ENCODE results near the gene GRK5.

- TF ChIP-seq, protein P1, sequence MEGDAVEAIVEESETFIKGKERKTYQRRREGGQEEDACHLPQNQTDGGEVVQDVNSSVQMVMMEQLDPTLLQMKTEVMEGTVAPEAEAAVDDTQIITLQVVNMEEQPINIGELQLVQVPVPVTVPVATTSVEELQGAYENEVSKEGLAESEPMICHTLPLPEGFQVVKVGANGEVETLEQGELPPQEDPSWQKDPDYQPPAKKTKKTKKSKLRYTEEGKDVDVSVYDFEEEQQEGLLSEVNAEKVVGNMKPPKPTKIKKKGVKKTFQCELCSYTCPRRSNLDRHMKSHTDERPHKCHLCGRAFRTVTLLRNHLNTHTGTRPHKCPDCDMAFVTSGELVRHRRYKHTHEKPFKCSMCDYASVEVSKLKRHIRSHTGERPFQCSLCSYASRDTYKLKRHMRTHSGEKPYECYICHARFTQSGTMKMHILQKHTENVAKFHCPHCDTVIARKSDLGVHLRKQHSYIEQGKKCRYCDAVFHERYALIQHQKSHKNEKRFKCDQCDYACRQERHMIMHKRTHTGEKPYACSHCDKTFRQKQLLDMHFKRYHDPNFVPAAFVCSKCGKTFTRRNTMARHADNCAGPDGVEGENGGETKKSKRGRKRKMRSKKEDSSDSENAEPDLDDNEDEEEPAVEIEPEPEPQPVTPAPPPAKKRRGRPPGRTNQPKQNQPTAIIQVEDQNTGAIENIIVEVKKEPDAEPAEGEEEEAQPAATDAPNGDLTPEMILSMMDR (conservative IDR thresholded peaks at IDR 0.05) = no peak; the same call in 1 of the 2 replicates
- no peak for TF ChIP-seq EZH2 (IDR thresholded peaks at IDR 0.05; ENCODE audit: low read depth)
These were observed 99.6 kb downstream of the GRK5 start for GRCh38 chr10:119306986-119307392.

Data from PC-9 (cell line).